WTC11 (cell line): ENCODE measurements around the gene ITGA8.

Source experiments
- ATF3 ChIP-seq: sonication (generic); formaldehyde crosslinking; conservative IDR thresholded peaks from 2 replicates; pipeline ENCODE4 v1.8.1; 2022; ENCODE audit warnings: mild to moderate bottlenecking, missing genetic modification reagents
- CBFB ChIP-seq: sonication (generic); formaldehyde crosslinking; IDR thresholded peaks from 2 replicates; pipeline ENCODE4 v1.8.1; 2022; ENCODE audit warnings: mild to moderate bottlenecking, low read depth, missing genetic modification reagents
- CREB1 ChIP-seq: sonication (generic); formaldehyde crosslinking; IDR thresholded peaks from 2 replicates; pipeline ENCODE4 v1.8.0; 2023; ENCODE audit warnings: mild to moderate bottlenecking, missing genetic modification reagents
- CTCF ChIP-seq: fragments of 200-600 bp; IDR thresholded peaks from 2 replicates; pipeline ENCODE4 v1.8.0; 2022; ENCODE audit warnings: antibody characterized with exemption
- ELF4 ChIP-seq: sonication (generic); formaldehyde crosslinking; IDR thresholded peaks from 2 replicates; pipeline ENCODE4 v1.8.1; 2022; ENCODE audit warnings: low read depth, mild to moderate bottlenecking, moderate library complexity, missing genetic modification reagents
- ETV6 ChIP-seq: sonication (generic); formaldehyde crosslinking; IDR thresholded peaks from 2 replicates; pipeline ENCODE4 v1.8.1; 2022; ENCODE audit warnings: mild to moderate bottlenecking, missing genetic modification reagents
- GABPB1 ChIP-seq: sonication (generic); formaldehyde crosslinking; IDR thresholded peaks from 2 replicates; pipeline ENCODE4 v1.8.1; 2023; ENCODE audit warnings: mild to moderate bottlenecking, missing genetic modification reagents
- GTF2I ChIP-seq: fragments of 250-450 bp; sonication (Bioruptor Pico); conservative IDR thresholded peaks from 2 replicates; pipeline ENCODE4 v1.4.0; 2021; ENCODE audit warnings: mild to moderate bottlenecking
- KAT7 ChIP-seq: sonication (generic); formaldehyde crosslinking; IDR thresholded peaks from 2 replicates; pipeline ENCODE4 v1.8.1; 2023; ENCODE audit warnings: missing genetic modification reagents, mild to moderate bottlenecking, borderline replicate concordance
- SMAD4 ChIP-seq: sonication (generic); formaldehyde crosslinking; IDR thresholded peaks from 2 replicates; pipeline ENCODE4 v1.8.0; 2022; ENCODE audit warnings: mild to moderate bottlenecking, missing genetic modification reagents
- ZNF232 ChIP-seq: sonication (generic); formaldehyde crosslinking; IDR thresholded peaks from 2 replicates; pipeline ENCODE4 v1.8.0; 2022; ENCODE audit warnings: mild to moderate bottlenecking, missing genetic modification reagents
- ZNF263 ChIP-seq: sonication (generic); formaldehyde crosslinking; IDR thresholded peaks from 2 replicates; pipeline ENCODE4 v1.8.1; 2022; ENCODE audit warnings: low read depth, mild to moderate bottlenecking, moderate library complexity, missing genetic modification reagents

GRCh38 chr10:15632456-15633091, 87.1 kb downstream of the ITGA8 start:
- TF ChIP-seq ZNF232 (no peak), ELF4 (CRISPR knock-in tag) (no peak), CTCF (no peak), SMAD4 (no peak), CREB1 (CRISPR knock-in tag) (no peak), KAT7 (CRISPR knock-in tag) (no peak), ZNF263 (CRISPR knock-in tag) (no peak), CBFB (CRISPR knock-in tag) (no peak), GTF2I (no peak), GABPB1 (CRISPR knock-in tag) (no peak), ETV6 (CRISPR knock-in tag) (no peak), ATF3 (CRISPR knock-in tag) (no peak)
